ENCODE results near the gene PRKN.

The PRKN gene

GRCh38 chr6:161732594-161732993, 995.0 kb downstream of the PRKN start:
- no peak for DNase-seq (ENCODE audit: low read depth in 2 of 2)

GRCh38 chr6:161727083-161727833, 1000.3 kb downstream of the PRKN start:
- DNase-seq (ENCODE audit: low read depth in 2 of 2): no peak

- no peak for DNase-seq (ENCODE audit: low read depth in 2 of 2)
These were observed 1005.2 kb downstream of the PRKN start for GRCh38 chr6:161722394-161722793.

GRCh38 chr6:161721511-161721910, 1006.1 kb downstream of the PRKN start:
- no peak for DNase-seq (ENCODE audit: low read depth in 2 of 2)

GRCh38 chr6:161716176-161716575, 1011.4 kb downstream of the PRKN start:
- no peak for DNase-seq (ENCODE audit: low read depth in 2 of 2)

- DNase-seq (ENCODE audit: low read depth in 2 of 2): no peak
These were observed 1015.6 kb downstream of the PRKN start for GRCh38 chr6:161711938-161712337.

- DNase-seq (ENCODE audit: low read depth in 2 of 2): no peak
These were observed 1016.1 kb downstream of the PRKN start for GRCh38 chr6:161711515-161711914.

GRCh38 chr6:161710698-161711097, 1016.9 kb downstream of the PRKN start:
- no peak for DNase-seq (ENCODE audit: low read depth in 2 of 2)

- DNase-seq (ENCODE audit: low read depth in 2 of 2): no peak
These were observed 1026.5 kb downstream of the PRKN start for GRCh38 chr6:161701056-161701455.

- DNase-seq (ENCODE audit: low read depth in 2 of 2): no peak
These were observed 1030.8 kb downstream of the PRKN start for GRCh38 chr6:161696801-161697200.

- DNase-seq (ENCODE audit: low read depth in 2 of 2): no peak
These were observed 1032.6 kb downstream of the PRKN start for GRCh38 chr6:161694995-161695394.

- DNase-seq (ENCODE audit: low read depth in 2 of 2): no peak
These were observed 1040.9 kb downstream of the PRKN start for GRCh38 chr6:161686655-161687054.

GRCh38 chr6:161684731-161685475, 1042.7 kb downstream of the PRKN start:
- no peak for DNase-seq (ENCODE audit: low read depth in 2 of 2)

- no peak for DNase-seq (ENCODE audit: low read depth in 2 of 2)
These were observed 1044.2 kb downstream of the PRKN start for GRCh38 chr6:161683400-161683799.

GRCh38 chr6:161682982-161683381, 1044.6 kb downstream of the PRKN start:
- DNase-seq (ENCODE audit: low read depth in 2 of 2): no peak

GRCh38 chr6:161679980-161680538, 1047.5 kb downstream of the PRKN start:
- no peak for DNase-seq (ENCODE audit: low read depth in 2 of 2)

- no peak for DNase-seq (ENCODE audit: low read depth in 2 of 2)
These were observed 1050.4 kb downstream of the PRKN start for GRCh38 chr6:161677188-161677587.

GRCh38 chr6:161676586-161676985, 1051.0 kb downstream of the PRKN start:
- no peak for DNase-seq (ENCODE audit: low read depth in 2 of 2)

- DNase-seq (ENCODE audit: low read depth in 2 of 2): no peak
These were observed 1052.5 kb downstream of the PRKN start for GRCh38 chr6:161674930-161675682.

- no peak for DNase-seq (ENCODE audit: low read depth in 2 of 2)
These were observed 1054.5 kb downstream of the PRKN start for GRCh38 chr6:161673026-161673425.

GRCh38 chr6:161671117-161671516, 1056.4 kb downstream of the PRKN start:
- no peak for DNase-seq (ENCODE audit: low read depth in 2 of 2)

GRCh38 chr6:161668665-161669064, 1058.9 kb downstream of the PRKN start:
- DNase-seq (ENCODE audit: low read depth in 2 of 2): no peak

Data from stimulated activated CD4-positive, alpha-beta T cell treated with anti-CD3 and anti-CD28 coated beads, Interleukin-1b, Interleukin-23, amount 100 ng/mL, for 1 hour (primary cell).